IPS-15b (cell line): ENCODE measurements around the gene RNF130.

Experiments used
- H3K27me3 ChIP-seq: one replicate; pipeline ENCODE4 v1.6.1; 2013; ENCODE audit warnings: low read length; ENCODE audit not compliant: control insufficient read depth, insufficient read depth
- H3K36me3 ChIP-seq: one replicate; pipeline ENCODE4 v1.6.1; 2013; ENCODE audit warnings: low read length; ENCODE audit not compliant: control insufficient read depth, insufficient read depth
- H3K4me1 ChIP-seq: one replicate; pipeline ENCODE4 v1.6.1; 2013; ENCODE audit warnings: mild to moderate bottlenecking, low read length; ENCODE audit not compliant: control insufficient read depth, insufficient read depth
- H3K4me3 ChIP-seq: one replicate; pipeline ENCODE4 v1.5.1; 2013; ENCODE audit warnings: low read depth, low read length
- H3K9ac ChIP-seq: one replicate; pipeline ENCODE4 v1.6.1; 2013; ENCODE audit warnings: low read depth, mild to moderate bottlenecking, low read length
- H3K9me3 ChIP-seq: one replicate; pipeline ENCODE4 v1.6.1; 2013; ENCODE audit warnings: mild to moderate bottlenecking, low read length; ENCODE audit not compliant: control insufficient read depth, insufficient read depth

Gene RNF130

GRCh38 chr5:179953987-179954386 lies 117.6 kb downstream of the RNF130 start:
- H3K9me3 ChIP-seq, result no peaks in the 10 kb centered on the region
- H3K9ac ChIP-seq, result no peak overlapping the region
- no peaks in the 10 kb centered on the region for H3K36me3 ChIP-seq
- H3K4me1 ChIP-seq, result no peaks in the 10 kb centered on the region
- H3K27me3 ChIP-seq, result no peaks in the 10 kb centered on the region
- no peak overlapping the region for H3K4me3 ChIP-seq

GRCh38 chr5:179936976-179937681 lies 134.4 kb downstream of the RNF130 start:
- no peaks in the 10 kb centered on the region for H3K27me3 ChIP-seq
- H3K4me3 ChIP-seq, result no peak overlapping the region
- H3K36me3 ChIP-seq, result no peaks in the 10 kb centered on the region
- H3K9ac ChIP-seq, result no peak overlapping the region
- H3K9me3 ChIP-seq, result no peaks in the 10 kb centered on the region
- H3K4me1 ChIP-seq, result no peaks in the 10 kb centered on the region

- H3K4me3 ChIP-seq, result no peak overlapping the region
- no peak overlapping the region for H3K9ac ChIP-seq
- H3K9me3 ChIP-seq, result no peaks in the 10 kb centered on the region
- H3K4me1 ChIP-seq, result no peaks in the 10 kb centered on the region
- H3K27me3 ChIP-seq, result no peaks in the 10 kb centered on the region
- no peaks in the 10 kb centered on the region for H3K36me3 ChIP-seq
Measured at GRCh38 chr5:179930788-179931473, 140.6 kb downstream of the RNF130 start.

GRCh38 chr5:179927824-179928223 lies 143.7 kb downstream of the RNF130 start:
- Histone ChIP-seq H3K9me3 (no peaks in the 10 kb centered on the region), H3K4me1 (no peaks in the 10 kb centered on the region), H3K4me3 (no peak overlapping the region), H3K9ac (no peak overlapping the region), H3K27me3 (no peaks in the 10 kb centered on the region), H3K36me3 (no peaks in the 10 kb centered on the region)

GRCh38 chr5:179926657-179927056 lies 144.9 kb downstream of the RNF130 start:
- Histone ChIP-seq H3K27me3 (no peaks in the 10 kb centered on the region), H3K36me3 (no peaks in the 10 kb centered on the region), H3K9me3 (no peaks in the 10 kb centered on the region), H3K4me3 (no peak overlapping the region), H3K9ac (no peak overlapping the region), H3K4me1 (no peaks in the 10 kb centered on the region)

GRCh38 chr5:179923436-179923835 lies 148.1 kb downstream of the RNF130 start:
- Histone ChIP-seq H3K4me3 (no peak overlapping the region), H3K9ac (no peak overlapping the region)

GRCh38 chr5:179920175-179920574 lies 151.4 kb downstream of the RNF130 start:
- no peak overlapping the region for H3K9ac ChIP-seq
- no peak overlapping the region for H3K4me3 ChIP-seq
- no peaks in the 10 kb centered on the region for H3K36me3 ChIP-seq
- no peaks in the 10 kb centered on the region for H3K4me1 ChIP-seq
- no peaks in the 10 kb centered on the region for H3K9me3 ChIP-seq
- no peaks in the 10 kb centered on the region for H3K27me3 ChIP-seq

More at GRCh38 chr5:179923436-179923835, 148.1 kb downstream of the RNF130 start:
- Histone ChIP-seq H3K4me1 (no peaks in the 10 kb centered on the region), H3K36me3 (no peaks in the 10 kb centered on the region), H3K9me3 (no peaks in the 10 kb centered on the region), H3K27me3 (no peaks in the 10 kb centered on the region)

GRCh38 chr5:179919487-179920060 lies 152.0 kb downstream of the RNF130 start:
- no peaks in the 10 kb centered on the region for H3K9me3 ChIP-seq
- H3K36me3 ChIP-seq, result no peaks in the 10 kb centered on the region
- H3K4me1 ChIP-seq, result no peaks in the 10 kb centered on the region
- no peak overlapping the region for H3K4me3 ChIP-seq
- no peaks in the 10 kb centered on the region for H3K27me3 ChIP-seq
- H3K9ac ChIP-seq, result no peak overlapping the region

- no peak overlapping the region for H3K4me3 ChIP-seq
- H3K4me1 ChIP-seq, result no peaks in the 10 kb centered on the region
- no peak overlapping the region for H3K9ac ChIP-seq
- no peaks in the 10 kb centered on the region for H3K36me3 ChIP-seq
- no peaks in the 10 kb centered on the region for H3K27me3 ChIP-seq
- no peaks in the 10 kb centered on the region for H3K9me3 ChIP-seq
Measured at GRCh38 chr5:179918742-179919486, 152.6 kb downstream of the RNF130 start.

- no peaks in the 10 kb centered on the region for H3K4me1 ChIP-seq
- no peaks in the 10 kb centered on the region for H3K9me3 ChIP-seq
- H3K27me3 ChIP-seq, result no peaks in the 10 kb centered on the region
- no peak overlapping the region for H3K9ac ChIP-seq
- no peak overlapping the region for H3K4me3 ChIP-seq
- no peaks in the 10 kb centered on the region for H3K36me3 ChIP-seq
Measured at GRCh38 chr5:179916523-179916922, 155.0 kb downstream of the RNF130 start.

GRCh38 chr5:179915406-179915935 lies 156.1 kb downstream of the RNF130 start:
- Histone ChIP-seq H3K36me3 (no peaks in the 10 kb centered on the region), H3K4me3 (no peak overlapping the region), H3K4me1 (no peaks in the 10 kb centered on the region), H3K27me3 (no peaks in the 10 kb centered on the region), H3K9me3 (no peaks in the 10 kb centered on the region), H3K9ac (no peak overlapping the region)
